Activated T-helper 9 cell treated with anti-CD3 and anti-CD28 coated beads, Interleukin-2, amount 50 U/mL, for 16 hours (primary cell): ENCODE data around the gene USP12.
A peak's percentile ranks its signal among the peaks of the same experiment; 100 is the strongest.
"Not testable (repeated sequence)": the region's sequence is repeated elsewhere in the genome, so short reads cannot be mapped to it uniquely, and the experiment has no call there.

ENCODE experiments used
- DNase-seq: peaks from one replicate; pipeline ENCODE4 v3.0.0-alpha.2; 2020; ENCODE audit warnings: low read depth

The USP12 gene, protein sequence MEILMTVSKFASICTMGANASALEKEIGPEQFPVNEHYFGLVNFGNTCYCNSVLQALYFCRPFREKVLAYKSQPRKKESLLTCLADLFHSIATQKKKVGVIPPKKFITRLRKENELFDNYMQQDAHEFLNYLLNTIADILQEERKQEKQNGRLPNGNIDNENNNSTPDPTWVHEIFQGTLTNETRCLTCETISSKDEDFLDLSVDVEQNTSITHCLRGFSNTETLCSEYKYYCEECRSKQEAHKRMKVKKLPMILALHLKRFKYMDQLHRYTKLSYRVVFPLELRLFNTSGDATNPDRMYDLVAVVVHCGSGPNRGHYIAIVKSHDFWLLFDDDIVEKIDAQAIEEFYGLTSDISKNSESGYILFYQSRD

DNA sequence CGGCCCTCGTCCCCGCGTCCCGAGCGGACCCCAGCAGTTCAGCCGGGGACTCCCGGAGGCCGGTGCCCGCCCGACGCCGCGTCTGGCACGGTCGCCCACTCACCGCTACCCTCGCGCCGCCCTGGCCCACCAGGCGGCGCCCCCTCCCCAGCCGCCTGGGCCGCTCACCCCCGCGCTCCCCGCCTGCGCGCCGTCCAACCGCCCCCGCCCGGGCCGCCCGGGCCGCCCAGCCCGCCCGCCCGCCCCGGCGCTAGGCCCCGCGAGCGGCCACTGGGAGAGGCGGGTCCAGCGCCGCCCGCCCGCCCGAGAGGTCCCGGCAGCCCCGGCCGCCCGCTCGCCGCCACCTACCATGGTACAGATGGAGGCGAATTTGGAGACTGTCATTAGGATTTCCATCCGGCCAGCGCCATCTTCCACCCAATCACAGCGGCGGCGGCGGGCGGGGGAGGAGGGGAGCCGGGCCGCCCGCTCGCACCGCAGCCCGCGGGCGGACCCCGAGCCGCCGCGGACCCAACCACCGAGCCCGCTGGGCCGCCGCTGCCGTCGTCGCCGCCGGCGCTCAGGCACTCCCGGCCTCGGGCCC is at the start of gene USP12:
Gene USP12 (minus strand): TSS at position 568 of the 583 bp plus-strand sequence. CDS start 172 bp downstream, at position 396.
- peak; percentile 25 for DNase-seq

DNA sequence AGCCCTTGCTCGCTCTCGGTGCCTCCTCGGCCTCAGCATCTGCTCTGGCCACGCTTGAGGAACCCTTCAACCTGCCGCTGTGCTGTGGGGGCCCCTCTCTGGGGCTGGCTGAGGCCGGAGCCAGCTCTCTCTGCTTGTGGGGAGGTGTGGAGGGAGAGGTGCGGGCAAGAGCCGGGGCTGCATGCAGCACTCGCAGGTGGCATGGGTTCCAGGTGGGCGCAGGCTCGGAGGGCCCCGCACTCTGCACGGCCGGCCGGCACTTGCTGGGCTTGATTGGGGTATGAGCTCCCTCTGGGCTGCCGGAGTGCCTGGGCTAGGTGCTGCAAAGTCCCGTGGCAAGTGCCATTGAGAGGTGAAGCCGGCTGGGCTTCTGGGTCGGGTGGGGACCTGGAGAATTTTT is 48.0 kb upstream of the USP12 start:
- DNase-seq = no peak

DNA sequence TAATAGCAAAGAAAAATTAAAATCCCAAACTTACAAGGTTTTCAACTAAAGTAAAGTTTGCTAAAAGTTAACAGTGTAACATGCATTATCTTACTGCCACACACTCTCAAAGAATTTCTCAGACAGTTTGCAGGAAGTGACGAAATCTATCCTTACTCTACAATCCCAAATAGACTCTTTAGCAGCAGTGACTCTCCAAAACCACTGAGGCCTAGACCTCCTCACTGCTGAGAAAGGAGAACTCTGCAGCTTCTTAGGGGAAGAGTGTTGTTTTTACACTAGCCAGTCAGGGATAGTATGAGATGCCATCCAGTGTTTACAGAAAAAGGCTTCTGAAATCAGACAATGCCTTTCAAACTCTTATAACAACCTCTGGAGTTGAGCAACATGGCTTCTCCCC is 47.2 kb upstream of the USP12 start:
- DNase-seq = not testable (repeated sequence)

DNA sequence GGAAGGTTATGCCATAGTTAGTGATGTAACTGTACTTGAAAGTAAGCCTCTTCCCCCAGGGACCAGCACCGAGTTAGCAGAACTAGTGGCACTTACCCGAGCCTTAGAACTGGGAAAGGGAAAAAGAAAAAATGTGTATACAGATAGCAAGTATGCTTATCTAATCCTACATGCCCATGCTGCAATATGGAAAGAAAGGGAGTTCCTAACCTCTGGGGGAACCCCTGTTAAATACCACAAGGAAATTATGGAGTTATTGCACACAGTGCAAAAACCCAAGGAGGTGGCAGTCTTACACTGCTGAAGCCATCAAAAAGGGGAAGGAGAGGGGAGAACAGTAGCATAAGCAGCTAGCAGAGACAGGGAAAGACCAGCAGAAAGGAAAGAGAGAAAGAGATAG is 46.2 kb upstream of the USP12 start:
- DNase-seq = not testable (repeated sequence)

DNA sequence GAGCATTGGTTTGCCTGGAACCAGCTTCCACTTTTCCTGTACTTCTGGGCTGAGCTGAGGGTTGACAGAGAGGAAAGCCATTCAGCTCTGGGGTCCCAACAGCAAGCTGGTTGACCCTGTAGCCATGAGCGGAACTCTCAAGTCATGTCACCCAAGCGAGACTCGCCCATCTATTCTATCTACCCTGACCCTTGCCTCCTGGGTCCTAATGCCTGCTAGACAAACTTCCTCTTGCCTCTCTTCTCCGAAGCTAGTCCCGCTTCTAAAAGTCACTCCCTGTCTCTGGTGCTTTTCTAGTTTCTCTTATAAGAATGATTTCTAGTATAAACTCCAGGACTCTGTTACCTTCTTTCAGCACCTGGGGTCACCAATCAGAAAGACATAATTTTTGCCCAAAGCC is 41.8 kb upstream of the USP12 start:
- not testable (repeated sequence) for DNase-seq

DNA sequence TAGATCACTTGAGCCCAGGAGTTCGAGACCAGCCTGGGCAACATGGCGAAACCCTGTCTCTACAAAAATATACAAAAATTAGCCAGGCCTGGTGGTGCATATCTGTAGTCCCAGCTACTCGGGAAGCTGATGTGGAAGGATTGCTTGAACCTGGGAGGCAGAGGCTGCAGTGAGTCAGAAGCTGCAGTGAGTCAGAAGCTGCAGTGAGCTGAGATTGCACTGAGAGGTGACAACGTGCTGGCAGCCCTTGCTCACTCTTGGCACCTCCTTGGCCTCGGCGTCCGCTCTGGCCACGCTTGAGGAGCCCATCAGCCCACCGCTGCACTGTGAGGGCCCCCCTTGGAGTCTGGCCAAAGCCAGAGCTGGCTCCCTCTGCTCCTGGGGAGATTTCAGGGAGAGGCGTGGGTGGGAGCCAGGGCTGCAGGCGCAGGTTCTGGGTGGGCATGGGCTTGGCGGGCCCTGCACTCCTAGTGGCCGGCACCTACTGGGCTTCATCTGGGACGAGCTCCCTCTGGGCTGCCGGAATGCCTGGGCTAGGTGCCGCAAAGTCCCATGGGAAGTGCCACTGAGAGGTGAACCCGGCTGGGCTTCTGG is 40.3 kb upstream of the USP12 start:
- DNase-seq = no peak

DNA sequence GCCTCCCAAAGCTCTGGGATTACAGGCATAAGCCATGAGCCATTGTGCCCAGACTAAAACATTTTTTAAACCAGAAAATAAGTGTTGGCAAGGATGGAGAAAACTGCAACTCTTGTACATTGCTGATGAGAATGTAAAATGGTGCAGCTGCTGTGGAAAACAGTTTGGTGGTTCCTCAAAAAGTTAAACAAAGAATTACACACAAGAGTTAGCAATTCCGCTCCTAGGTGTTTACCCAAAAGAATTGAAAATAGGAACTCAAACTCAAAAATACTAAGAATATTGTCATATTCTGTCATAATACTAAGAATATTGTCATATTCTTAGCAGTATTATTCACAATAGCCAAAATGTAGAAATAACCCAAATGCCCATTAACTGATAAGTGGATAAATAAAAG is 39.7 kb upstream of the USP12 start:
- DNase-seq = no peak

DNA sequence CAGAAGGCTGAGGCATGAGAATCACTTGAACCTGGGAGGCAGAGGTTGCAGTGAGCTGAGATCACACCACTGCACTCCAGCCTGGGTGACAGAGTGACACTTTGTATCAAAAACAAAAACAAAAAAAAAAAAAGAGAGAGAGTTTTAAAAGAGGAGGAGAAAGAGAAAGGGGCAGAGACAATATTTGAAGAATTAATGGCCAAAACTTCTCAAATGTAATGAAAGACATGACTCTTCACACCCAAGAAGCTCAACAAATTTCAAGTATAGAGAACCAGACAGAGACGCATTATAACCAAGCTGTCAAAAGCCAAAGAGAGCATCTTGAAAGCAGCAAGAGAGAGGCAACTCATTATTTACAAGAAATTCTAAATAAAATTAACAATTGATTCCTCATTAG is 36.9 kb upstream of the USP12 start:
- no peak for DNase-seq

DNA sequence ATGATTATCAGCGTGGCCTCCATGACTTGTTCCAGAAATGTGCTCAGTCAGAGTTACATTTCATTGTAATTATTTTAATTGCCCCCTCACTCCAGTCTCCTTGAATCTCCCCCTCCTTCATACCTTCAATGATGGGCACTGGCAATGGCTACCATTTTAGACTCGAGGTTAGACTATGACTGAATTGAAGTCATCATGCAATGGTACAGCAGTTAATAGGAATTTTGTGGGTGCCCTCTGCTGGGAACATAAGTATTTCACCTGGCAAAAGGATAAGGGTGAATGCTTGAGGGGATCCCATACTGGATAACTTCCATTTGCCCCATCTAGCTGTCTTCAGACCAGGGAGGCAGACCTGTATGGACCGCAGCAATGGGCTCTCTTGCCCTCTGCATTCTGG is 32.2 kb upstream of the USP12 start:
- DNase-seq = no peak

DNA sequence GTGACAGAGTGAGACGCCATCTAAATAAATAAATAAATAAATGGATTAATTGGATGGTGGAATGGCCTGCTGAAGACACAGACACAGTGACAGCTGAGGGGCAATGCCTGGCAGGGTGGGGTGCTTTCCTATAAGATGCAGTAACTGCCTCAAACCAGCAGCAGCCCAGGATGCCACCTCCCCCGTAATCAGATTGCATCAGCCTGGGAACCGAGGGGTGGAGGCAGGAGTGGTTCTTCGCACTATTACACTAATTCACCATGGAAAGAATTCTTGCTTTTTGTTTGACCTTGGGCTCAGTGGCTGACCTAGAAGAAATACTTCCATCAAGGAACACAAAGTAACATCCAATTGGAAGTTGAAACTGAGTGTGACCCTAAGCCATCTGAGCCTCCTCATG is 31.6 kb upstream of the USP12 start:
- no peak for DNase-seq

DNA sequence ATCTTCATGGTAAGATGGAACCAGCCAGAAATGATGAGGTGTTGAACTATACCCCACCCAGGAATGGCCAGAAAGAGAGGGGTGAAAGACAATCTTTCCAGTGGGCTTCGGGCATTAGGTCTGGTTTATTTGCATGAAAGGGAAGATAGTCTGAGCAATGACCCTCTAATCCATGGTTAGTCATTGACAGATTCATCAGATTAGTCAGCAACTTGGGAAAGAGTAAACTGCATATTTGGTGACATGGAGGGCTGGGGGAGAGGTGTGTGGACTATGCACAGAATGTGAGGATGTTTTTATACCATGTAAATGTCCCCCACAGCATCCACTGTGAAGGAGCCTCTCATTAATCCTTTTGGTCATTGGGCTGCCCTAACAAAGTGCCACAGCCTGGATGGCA is 30.1 kb upstream of the USP12 start:
- no peak for DNase-seq

DNA sequence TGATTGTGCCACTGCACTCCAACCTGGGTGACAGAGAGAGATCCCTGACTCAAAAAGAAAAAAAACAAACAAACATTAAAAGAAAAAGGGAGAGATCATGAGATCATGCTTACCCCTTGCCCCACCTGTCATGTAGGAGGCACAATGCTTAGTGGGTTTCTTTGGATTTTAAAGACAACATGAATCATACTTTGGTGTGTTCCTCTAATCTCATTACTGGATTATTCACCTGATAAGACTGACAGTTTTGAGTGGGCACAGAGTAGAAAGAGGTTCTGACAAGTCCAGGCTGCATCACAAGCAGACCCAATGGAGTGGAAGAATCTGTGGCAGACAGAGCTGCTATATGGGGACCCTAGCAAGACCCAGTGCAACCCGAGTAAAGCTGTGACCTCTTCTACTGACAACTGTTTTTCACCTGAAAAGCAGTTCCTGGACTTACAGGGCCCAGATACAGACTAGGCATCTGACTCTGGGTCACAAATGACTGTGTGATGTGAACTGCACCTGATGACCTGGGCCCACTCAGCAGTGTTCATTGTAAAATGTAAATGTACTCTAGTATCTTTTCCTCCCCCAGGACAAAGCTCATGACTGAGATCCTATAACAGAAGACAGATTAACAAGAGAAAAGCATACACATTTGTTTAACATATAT is 28.9 kb upstream of the USP12 start:
- DNase-seq = no peak

DNA sequence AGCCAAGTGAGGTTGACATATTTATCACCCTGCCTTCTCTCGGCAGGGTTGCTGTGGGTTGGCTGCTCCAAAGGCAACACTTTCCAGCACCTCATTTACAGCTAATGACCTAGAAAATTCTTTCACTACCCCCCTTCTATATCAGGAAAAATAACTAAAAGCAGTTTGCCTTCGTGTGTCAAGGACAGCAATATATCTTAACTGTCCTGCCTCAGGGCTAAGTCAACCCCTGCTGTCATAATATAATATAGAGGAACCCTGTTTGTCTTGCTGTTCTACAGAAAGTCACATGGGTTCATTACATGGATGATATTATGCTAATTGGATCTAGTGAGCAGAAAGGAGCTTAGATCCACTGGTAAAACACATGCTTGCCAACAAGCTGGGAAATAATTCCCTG is 28.1 kb upstream of the USP12 start:
- no peak for DNase-seq

DNA sequence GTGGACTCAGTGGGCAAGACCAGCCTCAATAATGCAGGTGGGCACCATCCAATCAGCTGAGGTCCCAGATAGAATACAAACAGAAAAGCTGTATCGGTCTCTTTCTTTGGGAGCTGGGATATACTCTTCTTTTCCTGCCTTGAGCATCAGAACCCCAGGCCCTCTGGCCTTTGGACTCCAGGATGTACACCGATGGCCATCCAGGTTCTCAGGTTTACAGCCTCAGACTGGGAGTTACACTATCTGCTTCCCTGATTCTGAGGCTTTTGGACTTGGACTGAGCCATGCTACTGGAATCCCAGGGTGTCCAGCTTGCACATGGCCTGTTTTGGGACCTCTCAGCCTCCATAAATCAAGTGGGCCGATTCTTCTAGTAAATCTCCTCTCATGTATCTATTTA is 27.6 kb upstream of the USP12 start:
- DNase-seq = no peak

DNA sequence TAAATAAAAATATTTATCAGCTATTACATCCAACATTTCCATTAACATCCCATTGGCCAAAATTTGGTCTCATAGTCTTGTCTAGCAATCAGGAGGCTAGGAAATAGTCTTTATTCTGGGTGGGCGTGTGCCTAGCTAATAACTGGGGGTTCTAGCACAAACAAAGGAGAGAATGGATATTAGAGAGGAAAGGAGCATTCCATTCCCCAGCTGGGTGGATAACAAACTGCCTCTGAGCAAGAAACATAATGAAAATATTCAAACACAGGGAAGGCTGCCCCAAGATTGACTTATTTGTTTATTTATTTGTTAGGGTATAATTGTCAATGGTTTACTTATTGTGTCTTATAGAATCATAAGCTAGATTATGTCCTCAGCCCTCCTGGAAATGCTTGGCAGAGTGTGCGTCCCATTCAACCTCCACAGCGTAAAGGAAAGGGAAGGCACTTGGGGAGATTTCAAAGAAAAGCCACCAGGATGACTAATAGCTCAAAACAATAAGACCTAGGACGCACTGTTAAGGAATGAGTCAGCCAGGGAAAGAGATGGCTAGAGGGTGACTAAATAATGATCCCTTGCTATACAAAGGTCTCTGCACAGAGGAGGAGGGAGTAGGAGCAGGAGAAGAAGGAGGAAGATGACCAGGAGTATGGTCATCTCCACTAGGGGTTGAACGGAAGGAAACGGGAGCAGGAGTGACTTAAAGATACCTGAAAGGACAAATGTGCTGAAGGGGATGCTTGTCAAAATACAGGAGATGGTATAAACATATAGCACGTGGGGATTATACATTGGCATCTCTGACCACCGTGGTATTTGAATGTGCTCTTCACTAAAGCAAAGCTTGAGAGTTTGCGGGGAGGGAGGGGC is 23.5 kb upstream of the USP12 start:
- no peak for DNase-seq

DNA sequence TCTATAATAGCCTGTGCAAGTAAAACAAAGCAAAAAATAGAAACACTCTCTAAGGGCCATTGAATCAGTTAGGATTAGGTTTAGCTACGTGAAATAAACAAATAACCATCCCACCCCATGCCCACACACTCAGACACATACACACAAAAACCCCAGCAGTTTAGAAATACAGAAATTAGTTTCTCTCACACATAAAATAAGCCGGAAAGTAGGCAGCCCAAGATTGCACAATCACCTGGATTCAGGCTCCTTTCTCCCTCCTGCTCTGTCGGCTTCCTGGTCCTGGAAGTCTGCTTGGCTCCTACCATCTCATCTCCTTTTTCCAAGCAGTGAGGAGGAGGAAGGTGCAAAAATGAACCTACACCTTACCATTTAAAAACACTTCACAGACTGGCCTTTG is 22.6 kb upstream of the USP12 start:
- no peak for DNase-seq

DNA sequence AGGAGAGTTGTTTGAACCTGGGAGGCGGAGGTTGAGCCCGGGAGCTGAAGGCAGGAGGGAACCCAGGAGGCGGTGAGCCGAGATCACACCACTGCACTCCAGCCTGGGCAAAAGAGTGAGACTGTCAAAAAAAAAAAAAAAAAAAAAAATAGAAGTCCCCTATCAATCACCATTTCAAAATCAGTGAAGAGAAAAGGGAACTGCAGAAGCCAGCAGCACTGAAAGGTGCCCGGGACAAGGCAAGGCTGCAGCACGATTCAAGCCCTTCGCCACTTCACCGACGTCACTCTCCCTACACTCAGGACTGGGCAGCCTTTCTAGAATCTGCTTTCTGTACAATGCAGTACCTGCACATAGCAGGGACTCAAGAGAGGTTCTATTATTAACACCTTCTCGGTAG is 21.9 kb upstream of the USP12 start:
- no peak for DNase-seq

DNA sequence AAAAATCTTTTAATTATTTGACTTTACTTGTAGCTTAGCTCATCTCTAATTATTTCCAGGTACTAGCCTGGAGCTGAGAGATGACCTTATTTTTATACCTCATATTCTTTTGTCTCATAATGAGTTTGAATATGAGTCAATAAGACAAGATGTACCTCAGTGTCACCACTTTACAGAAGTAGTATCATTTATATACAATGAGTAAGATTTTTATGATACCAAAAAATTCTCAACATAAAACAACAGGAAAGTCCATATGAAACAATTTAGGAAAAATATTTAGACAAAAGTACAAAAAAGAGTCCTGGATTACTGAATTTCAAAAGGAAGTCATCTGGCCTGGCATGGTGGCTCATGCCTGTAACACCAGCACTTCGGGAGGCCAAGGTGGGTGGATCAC is 21.4 kb upstream of the USP12 start:
- DNase-seq = no peak

DNA sequence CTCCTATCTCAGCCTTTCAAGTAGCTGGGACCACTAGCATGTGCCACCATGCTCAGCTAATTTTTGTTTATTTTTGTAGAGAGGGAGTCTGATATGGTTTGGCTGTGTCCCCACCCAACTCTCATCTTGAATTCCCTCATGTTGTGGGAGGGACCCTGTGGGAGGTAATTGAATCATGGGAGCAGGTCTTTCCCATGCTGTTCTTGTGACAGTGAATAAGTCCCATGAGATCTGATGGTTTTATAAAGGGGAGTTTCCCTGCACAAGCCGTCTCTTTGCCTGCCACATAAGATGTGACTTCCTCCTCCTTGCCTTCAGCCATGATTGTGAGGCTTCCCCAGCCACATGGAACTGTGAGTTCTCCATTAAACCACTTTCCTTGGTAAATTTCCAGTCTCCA is 20.8 kb upstream of the USP12 start:
- not testable (repeated sequence) for DNase-seq

DNA sequence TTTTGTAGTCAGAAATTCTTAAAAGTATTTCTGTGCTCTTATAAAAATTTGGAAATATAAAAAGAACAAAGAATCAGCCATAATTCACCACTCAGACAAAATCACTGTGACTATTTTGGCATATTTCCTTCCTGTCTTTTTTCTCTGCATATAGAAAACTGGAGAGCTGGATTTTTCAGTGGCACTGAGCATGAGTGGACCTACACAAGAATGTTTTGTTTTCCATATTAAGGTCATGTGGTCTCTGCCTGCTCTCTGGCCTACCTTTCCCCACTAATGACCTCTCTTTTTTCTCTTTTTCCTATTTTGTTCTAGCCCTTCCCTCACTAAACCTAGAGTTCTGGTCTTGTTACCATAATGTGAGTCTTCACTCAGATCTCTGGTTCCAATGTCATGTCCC is 17.6 kb upstream of the USP12 start:
- DNase-seq = no peak

DNA sequence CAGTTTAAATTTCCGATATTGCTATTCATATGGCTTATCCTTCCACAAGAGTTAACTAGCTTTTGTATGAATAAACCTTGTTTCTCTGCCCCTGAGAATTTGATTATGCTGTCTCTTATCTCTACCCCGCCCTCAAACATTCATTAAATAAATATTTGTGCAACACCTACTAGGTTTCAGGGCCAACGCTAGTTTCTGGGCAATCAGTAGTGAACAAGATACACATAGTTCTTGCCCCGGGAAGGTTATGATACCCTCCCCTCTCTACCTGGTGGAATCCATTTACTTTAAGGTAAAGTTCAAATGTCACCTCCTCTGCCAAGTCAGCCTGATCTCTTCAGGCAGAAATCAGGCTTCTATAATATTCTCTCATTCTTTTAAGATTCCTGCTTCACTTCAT is 16.6 kb upstream of the USP12 start:
- no peak for DNase-seq

DNA sequence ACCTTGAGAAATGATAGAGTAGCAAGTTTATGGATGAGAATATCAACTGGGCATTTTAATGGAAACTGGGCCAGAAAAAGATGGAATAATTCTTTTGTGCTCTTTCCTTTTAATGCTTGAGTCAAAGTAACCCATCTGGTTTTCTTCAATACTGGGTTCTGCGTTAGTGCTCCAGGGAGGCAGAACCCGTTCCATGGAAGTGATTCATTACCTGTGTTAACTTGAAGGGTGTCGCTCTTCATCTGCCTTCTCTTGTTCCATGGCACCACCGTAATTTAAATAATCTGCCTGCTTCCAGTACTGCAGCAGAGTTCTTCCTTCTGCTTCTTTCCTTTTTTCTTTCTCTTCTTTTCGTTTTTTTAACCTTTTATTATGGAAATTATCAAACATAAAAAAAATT is 14.7 kb upstream of the USP12 start:
- DNase-seq = no peak
